ENCODE measurements around the gene USP3. TPM values are rescaled to one million over a fixed set of nuclear protein-coding genes. Genes with fewer than 3 reads are reported as not detected.
A peak's percentile ranks its signal among the peaks of the same experiment; 100 is the strongest.

The USP3 gene
- total RNA-seq, 1 donor from 2014 or later = 64.2 TPM

GRCh38 chr15:63530235-63530634 lies 25.8 kb downstream of the USP3 start:
- no peak overlapping the region for H2AFZ ChIP-seq (replicated peaks)
- peaks cover 40% of the 10 kb centered on the region for H4K20me1 ChIP-seq (ENCODE audit: low read depth)
- Mint-ChIP-seq H3K4me1 (peaks cover 11% of the 10 kb centered on the region), H3K36me3 (peaks cover 25% of the 10 kb centered on the region), H3K9me3 (no peaks in the 10 kb centered on the region), H3K27me3 (ENCODE audit: insufficient read depth, low read depth) (no peaks in the 10 kb centered on the region), H3K27ac (no peak overlapping the region), H3K4me3 (no peak overlapping the region)
- H3K27me3 ChIP-seq = no peaks in the 10 kb centered on the region
- no peak overlapping the region for H3K4me3 ChIP-seq
- H3K27ac ChIP-seq = no peak overlapping the region
- no peaks in the 10 kb centered on the region for H3K9me3 ChIP-seq (ENCODE audit: low read depth)
- no peak for DNase-seq (ENCODE audit: low spot score)
- no peak overlapping the region for H3K4me2 ChIP-seq
- H3K79me2 ChIP-seq (ENCODE audit: low read depth) = peaks cover 49% of the 10 kb centered on the region
- H3K9ac ChIP-seq = no peak overlapping the region
- TF ChIP-seq CTCF (IDR thresholded peaks at IDR 0.05) (no peak), EZH2 (IDR thresholded peaks at IDR 0.05) (no peak), EZH2phosphoT487 (IDR thresholded peaks at IDR 0.05) (no peak)
- H3K4me1 ChIP-seq = peaks cover 2% of the 10 kb centered on the region
- H3K36me3 ChIP-seq = no peaks in the 10 kb centered on the region
- peaks cover 9% of the 10 kb centered on the region for H3F3A ChIP-seq (ENCODE audit: low read depth)

- TF ChIP-seq EZH2 (IDR thresholded peaks at IDR 0.05) = no peak
- TF ChIP-seq EZH2phosphoT487 (IDR thresholded peaks at IDR 0.05) = no peak
- TF ChIP-seq CTCF (IDR thresholded peaks at IDR 0.05) = no peak
- no peak overlapping the region for H3K27ac ChIP-seq
- peaks cover 25% of the 10 kb centered on the region for H3K36me3 Mint-ChIP-seq
- no peak overlapping the region for H3K4me2 ChIP-seq
- H4K20me1 ChIP-seq (ENCODE audit: low read depth) = peaks cover 40% of the 10 kb centered on the region
- H3K4me1 ChIP-seq = peaks cover 7% of the 10 kb centered on the region
- H3K9me3 Mint-ChIP-seq = no peaks in the 10 kb centered on the region
- DNase-seq (ENCODE audit: low spot score) = no peak
- H3K4me3 Mint-ChIP-seq = no peak overlapping the region
- H3K79me2 ChIP-seq (ENCODE audit: low read depth) = peaks cover 49% of the 10 kb centered on the region
- H3K9ac ChIP-seq = no peak overlapping the region
- no peaks in the 10 kb centered on the region for H3K9me3 ChIP-seq (ENCODE audit: low read depth)
- H3K36me3 ChIP-seq = no peaks in the 10 kb centered on the region
- H3K27me3 Mint-ChIP-seq (ENCODE audit: insufficient read depth, low read depth) = no peaks in the 10 kb centered on the region
- peaks cover 14% of the 10 kb centered on the region for H3K4me1 Mint-ChIP-seq
- H3K27ac Mint-ChIP-seq = no peak overlapping the region
- no peak overlapping the region for H2AFZ ChIP-seq (replicated peaks)
- H3K4me3 ChIP-seq = no peak overlapping the region
- H3K27me3 ChIP-seq = no peaks in the 10 kb centered on the region
- H3F3A ChIP-seq (ENCODE audit: low read depth) = peaks cover 15% of the 10 kb centered on the region
These were observed 26.4 kb downstream of the USP3 start for GRCh38 chr15:63530752-63531299.

DNA sequence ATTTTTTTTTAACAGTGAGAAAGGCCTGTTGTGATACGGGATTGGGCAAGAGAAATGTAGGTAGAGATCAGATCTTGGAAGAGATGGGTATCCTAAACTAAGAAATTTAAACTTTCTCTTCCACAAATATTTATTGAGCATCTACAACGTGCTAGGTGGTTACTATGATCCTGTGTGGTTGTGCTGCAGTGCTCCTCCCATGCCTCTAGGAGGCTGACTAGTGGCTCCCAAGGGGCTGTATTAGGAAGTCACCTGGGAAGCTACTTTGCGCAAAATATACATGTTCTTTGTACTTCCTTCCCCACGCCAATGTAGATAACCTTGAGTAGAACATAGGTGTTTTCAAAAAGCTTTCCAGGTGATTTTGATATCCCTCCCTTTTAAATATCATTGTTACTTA lies 27.2 kb downstream of the USP3 start:
- H3K4me1 ChIP-seq = peaks cover 15% of the 10 kb centered on the region
- no peaks in the 10 kb centered on the region for H3K27me3 Mint-ChIP-seq (ENCODE audit: insufficient read depth, low read depth)
- DNase-seq (ENCODE audit: low spot score) = no peak
- H3K27ac ChIP-seq = no peak overlapping the region
- no peaks in the 10 kb centered on the region for H3K36me3 ChIP-seq
- H3K4me1 Mint-ChIP-seq = peaks cover 19% of the 10 kb centered on the region
- peaks cover 44% of the 10 kb centered on the region for H3K79me2 ChIP-seq (ENCODE audit: low read depth)
- no peak overlapping the region for H3K4me2 ChIP-seq
- no peaks in the 10 kb centered on the region for H3K27me3 ChIP-seq
- no peaks in the 10 kb centered on the region for H3K9me3 ChIP-seq (ENCODE audit: low read depth)
- no peak overlapping the region for H3K9ac ChIP-seq
- H3F3A ChIP-seq (ENCODE audit: low read depth) = peaks cover 21% of the 10 kb centered on the region
- H3K9me3 Mint-ChIP-seq = no peaks in the 10 kb centered on the region
- H3K36me3 Mint-ChIP-seq = peaks cover 22% of the 10 kb centered on the region
- TF ChIP-seq EZH2 (IDR thresholded peaks at IDR 0.05) = no peak
- TF ChIP-seq EZH2phosphoT487 (IDR thresholded peaks at IDR 0.05) = no peak
- peak; percentile 24 for TF ChIP-seq CTCF (IDR thresholded peaks at IDR 0.05)
- no peak overlapping the region for H3K4me3 Mint-ChIP-seq
- H2AFZ ChIP-seq (replicated peaks) = no peak overlapping the region
- H3K4me3 ChIP-seq = no peak overlapping the region
- H3K27ac Mint-ChIP-seq = no peak overlapping the region
- H4K20me1 ChIP-seq (ENCODE audit: low read depth) = peaks cover 40% of the 10 kb centered on the region
